HepG2 (cell line): ENCODE data around the gene ZCCHC3. TPM values are rescaled to one million over a fixed set of nuclear protein-coding genes. Genes with fewer than 3 reads are reported as not detected.

ENCODE experiments used
- ATAD3A ChIP-seq: sonication (generic); formaldehyde crosslinking; IDR thresholded peaks from 2 replicates; pipeline ENCODE4 v1.4.0; 2020; ENCODE audit warnings: missing genetic modification reagents
- CEBPZ ChIP-seq: IDR thresholded peaks from 2 replicates; pipeline ENCODE4 v1.6.1; 2012; ENCODE audit warnings: low read length, improper control_type of control experiment
- FOXO4 ChIP-seq: sonication (generic); formaldehyde crosslinking; conservative IDR thresholded peaks from 2 replicates; pipeline ENCODE4 v1.8.1; 2023; ENCODE audit warnings: missing genetic modification reagents
- GTF2F1 ChIP-seq: fragments of 150-350 bp; IDR thresholded peaks from 2 replicates; pipeline ENCODE4 v1.6.1; 2014; ENCODE audit warnings: low read length
- IRF9 ChIP-seq: sonication (generic); formaldehyde crosslinking; IDR thresholded peaks from 2 replicates; pipeline ENCODE4 v1.8.0; 2022; ENCODE audit warnings: missing genetic modification reagents, mild to moderate bottlenecking, borderline replicate concordance
- JDP2 ChIP-seq: sonication (generic); formaldehyde crosslinking; IDR thresholded peaks from 2 replicates; pipeline ENCODE4 v1.8.1; 2022; ENCODE audit warnings: missing genetic modification reagents, borderline replicate concordance
- JUN ChIP-seq: sonication (generic); formaldehyde crosslinking; IDR thresholded peaks from 2 replicates; pipeline ENCODE4 v1.4.0; 2020; ENCODE audit warnings: mild to moderate bottlenecking, missing genetic modification reagents
- MTA3 ChIP-seq: sonication (generic); formaldehyde crosslinking; IDR thresholded peaks from 2 replicates; pipeline ENCODE4 v1.4.0; 2020; ENCODE audit warnings: missing genetic modification reagents
- MYC ChIP-seq: sonication (generic); formaldehyde crosslinking; IDR thresholded peaks from 2 replicates; pipeline ENCODE4 v1.9.0; 2021; ENCODE audit warnings: missing genetic modification reagents, borderline replicate concordance
- NFKBIZ ChIP-seq: IDR thresholded peaks from 2 replicates; pipeline ENCODE4 v1.6.1; 2018; ENCODE audit warnings: missing genetic modification reagents, missing compliant biosample characterization
- SALL1 ChIP-seq: sonication (generic); formaldehyde crosslinking; IDR thresholded peaks from 2 replicates; pipeline ENCODE4 v1.8.0; 2022; ENCODE audit warnings: mild to moderate bottlenecking, missing genetic modification reagents
- ZNF18 ChIP-seq: sonication (generic); formaldehyde crosslinking; IDR thresholded peaks from 2 replicates; pipeline ENCODE4 v1.8.0; 2022; ENCODE audit warnings: mild to moderate bottlenecking, missing genetic modification reagents; ENCODE audit not compliant: insufficient replicate concordance
- ZNF224 ChIP-seq: sonication (generic); formaldehyde crosslinking; IDR thresholded peaks from 2 replicates; pipeline ENCODE4 v1.5.0; 2020; ENCODE audit warnings: mild to moderate bottlenecking, missing genetic modification reagents
- ZNF44 ChIP-seq: sonication (generic); formaldehyde crosslinking; IDR thresholded peaks from 2 replicates; pipeline ENCODE4 v1.5.1; 2020; ENCODE audit warnings: mild to moderate bottlenecking, missing genetic modification reagents
- ZNF770 ChIP-seq: sonication (generic); formaldehyde crosslinking; IDR thresholded peaks from 2 replicates; pipeline ENCODE4 v1.5.0; 2020; ENCODE audit warnings: mild to moderate bottlenecking, missing genetic modification reagents
- ZNF782 ChIP-seq: sonication (generic); formaldehyde crosslinking; IDR thresholded peaks from 2 replicates; pipeline ENCODE4 v1.4.0; 2020; ENCODE audit warnings: missing genetic modification reagents, mild to moderate bottlenecking, borderline replicate concordance
- ZXDC ChIP-seq: sonication (generic); formaldehyde crosslinking; IDR thresholded peaks from 2 replicates; pipeline ENCODE4 v1.5.0; 2020; ENCODE audit warnings: mild to moderate bottlenecking, missing genetic modification reagents
- polyA plus RNA-seq, 8 experiments: library from polyadenylated mRNA; depleted of rRNA in 3 of 8; stranded (reverse) in 7 of 8; unstranded in 1 of 8; fragments of >200 nt; fragmentation: Illumina TruSeq in 4 of 8; extraction: Trizol in 4 of 8; gene quantifications; 2 replicates each; pipeline versions ENCODE4 v1.2.1 to v1.2.3, GENCODE V29; 2011 to 2016; ENCODE audit warnings: low read depth in 4 of 8, missing spikeins in 1 of 8, mixed read lengths in 1 of 8; ENCODE audit not compliant: insufficient read depth in 1 of 8
- total RNA-seq, 5 experiments: library from RNA; depleted of rRNA; stranded (reverse); fragments of >200 nt; fragmentation: Illumina TruSeq; extraction: Trizol; gene quantifications; 2 replicates each; pipeline ENCODE4 v1.2.3, GENCODE V29; 2016; ENCODE audit warnings: low read depth in 1 of 5

Gene ZCCHC3
- total and polyA plus RNA-seq, 2 of the 13 experiments (the other 11 are each of a cell fraction or from before 2014, with no cell fraction given), result 46.6 to 63.0 TPM

- TF ChIP-seq CEBPZ (no peak), MYC (CRISPR knock-in tag) (peak; percentile 40), IRF9 (CRISPR knock-in tag) (0 out of 2 replicates have a peak, but pooled peaks have one; percentile 4), JDP2 (CRISPR knock-in tag) (0 out of 2 replicates have a peak, but pooled peaks have one; percentile 31), NFKBIZ (CRISPR knock-in tag) (no peak), ZXDC (CRISPR knock-in tag) (peak; percentile 38; the same call in 1 of the 2 replicates), ZNF224 (CRISPR knock-in tag) (no peak), ZNF782 (CRISPR knock-in tag) (0 out of 2 replicates have a peak, but pooled peaks have one; percentile 51), FOXO4 (CRISPR knock-in tag) (no peak), GTF2F1 (no peak), ATAD3A (CRISPR knock-in tag) (peak; percentile 80; the same call in 1 of the 2 replicates), MTA3 (no peak), JUN (CRISPR knock-in tag) (no peak), ZNF770 (CRISPR knock-in tag) (no peak), SALL1 (CRISPR knock-in tag) (no peak), ZNF44 (CRISPR knock-in tag) (no peak), ZNF18 (CRISPR knock-in tag) (no peak)
These were observed 29.3 kb downstream of the ZCCHC3 start (continued) for GRCh38 chr20:326645-327185.
